HepG2 (cell line): ENCODE data around the gene PAQR3. TPM values are rescaled to one million over a fixed set of nuclear protein-coding genes. Genes with fewer than 3 reads are reported as not detected.

Experiments
- ATAC-seq: fragments of 200-7000 bp; cut with Tn5 transposase; 3 replicates; pipeline ENCODE4 v1.9.1; 2020; ENCODE audit warnings: mild to moderate bottlenecking, moderate library complexity
- BruUV-seq: library from RNA; stranded (reverse); fragments of 400-500 nt; replicated peaks from 2 replicates; lab custom pipeline; 2021; lab: Mats Ljungman, UMichigan
- CTCF ChIA-PET: fragments of 300-600 bp; formaldehyde crosslinking; extraction: SDS; loops from one replicate; lab custom pipeline; 2021; ENCODE audit warnings: low total read pairs, inconsistent platforms, low intra/inter-chr PET ratio; lab: Yijun Ruan, JAX
- POLR2A ChIA-PET: fragments of 350-600 bp; sonication (Branson Sonifier 250); formaldehyde crosslinking; loops from one replicate; lab custom pipeline; 2020; ENCODE audit warnings: antibody characterized with exemption, inconsistent platforms; lab: Yijun Ruan, JAX
- DNase-seq: peaks from one replicate; pipeline ENCODE4 v3.0.0-alpha.2; 2015; ENCODE audit warnings: low spot score
- FAIRE-seq: peaks from 3 replicates; lab custom pipeline; 2011; peaks lifted over from hg19 to GRCh38; lab: Jason Lieb, UNC
- H2AFZ ChIP-seq: one replicate; pipeline ENCODE4 v1.6.1; 2011; ENCODE audit warnings: low read length, inconsistent platforms
- H3K27ac ChIP-seq: fragments of 300-600 bp; 3 replicates; pipeline ENCODE4 v1.8.0; 2011; ENCODE audit warnings: mixed run types, mild to moderate bottlenecking, mixed read lengths, low read length, inconsistent platforms; ENCODE audit not compliant: insufficient read depth; ENCODE audit errors: extremely low read length
- H3K27me3 ChIP-seq, 2 experiments: fragments of 200-600 bp in 1 of 2; 2 replicates in 1 of 2; 3 replicates in 1 of 2; pipeline versions ENCODE4 v1.6.0 to v1.8.0; 2011; ENCODE audit warnings: low read length in 2 of 2, mild to moderate bottlenecking in 2 of 2, moderate library complexity in 2 of 2, inconsistent platforms in 1 of 2; ENCODE audit not compliant: insufficient read depth in 2 of 2, control insufficient read depth in 1 of 2
- H3K36me3 ChIP-seq, 2 experiments: fragments of 200-600 bp in 1 of 2; replicated peaks in 1 of 2; 2 replicates in 1 of 2; 3 replicates in 1 of 2; pipeline versions ENCODE4 v1.5.1 to v1.8.0; 2011; ENCODE audit warnings: low read length in 2 of 2, inconsistent platforms in 1 of 2; ENCODE audit not compliant: insufficient read depth in 2 of 2, control insufficient read depth in 1 of 2
- H3K4me1 ChIP-seq: 2 replicates; pipeline ENCODE4 v1.5.1; 2012; ENCODE audit warnings: low read length, inconsistent platforms; ENCODE audit not compliant: insufficient read depth
- H3K4me2 ChIP-seq: 2 replicates; pipeline ENCODE4 v1.6.0; 2011; ENCODE audit warnings: low read depth, low read length, inconsistent platforms
- H3K4me3 ChIP-seq, 3 experiments: fragments of 200-600 bp in 1 of 3; sonication (generic), shearing (Covaris generic) in 1 of 3; replicated peaks in 1 of 3; 2 replicates each; pipeline ENCODE4 v1.5.1; 2011 to 2016; ENCODE audit warnings: low read length in 3 of 3, inconsistent platforms in 2 of 3, low read depth in 2 of 3, mild to moderate bottlenecking in 2 of 3, control low read depth in 1 of 3, mixed read lengths in 1 of 3; ENCODE audit not compliant: insufficient read depth in 1 of 3
- H3K79me2 ChIP-seq: one replicate; pipeline ENCODE4 v1.6.1; 2011; ENCODE audit warnings: low read length, inconsistent platforms; ENCODE audit not compliant: insufficient read depth
- H3K9ac ChIP-seq: 2 replicates; pipeline ENCODE4 v1.6.0; 2011; ENCODE audit warnings: mild to moderate bottlenecking, low read depth, low read length, inconsistent platforms; ENCODE audit not compliant: insufficient read depth
- H3K9me3 ChIP-seq: 2 replicates; pipeline ENCODE4 v1.5.1; 2012; ENCODE audit warnings: mild to moderate bottlenecking, low read length
- H4K20me1 ChIP-seq: 2 replicates; pipeline ENCODE4 v1.6.0; 2011; ENCODE audit warnings: inconsistent platforms, mild to moderate bottlenecking, low read length, moderate library complexity; ENCODE audit not compliant: insufficient read depth
- CHD2 ChIP-seq: IDR thresholded peaks from 2 replicates; pipeline ENCODE4 v1.6.1; 2011; ENCODE audit warnings: low read depth, low read length, improper control_type of control experiment
- EED ChIP-seq: sonication (generic); formaldehyde crosslinking; IDR thresholded peaks from 2 replicates; pipeline ENCODE4 v1.5.0; 2020; ENCODE audit warnings: mild to moderate bottlenecking, missing genetic modification reagents
- FOXK1 ChIP-seq: sonication (generic); formaldehyde crosslinking; IDR thresholded peaks from 2 replicates; pipeline ENCODE4 v1.4.0; 2020; ENCODE audit warnings: low read depth, missing genetic modification reagents, borderline replicate concordance
- MAFG ChIP-seq: sonication (generic); formaldehyde crosslinking; IDR thresholded peaks from 2 replicates; pipeline ENCODE4 v1.5.1; 2020; ENCODE audit warnings: mild to moderate bottlenecking, missing genetic modification reagents
- MATR3 ChIP-seq: sonication (generic); formaldehyde crosslinking; IDR thresholded peaks from 2 replicates; pipeline ENCODE4 v1.4.0; 2020; ENCODE audit warnings: missing genetic modification reagents
- MZF1 ChIP-seq: sonication (generic); formaldehyde crosslinking; IDR thresholded peaks from 2 replicates; pipeline ENCODE4 v1.8.1; 2023; ENCODE audit warnings: mild to moderate bottlenecking, missing genetic modification reagents, borderline replicate concordance
- NFIC ChIP-seq: IDR thresholded peaks from 2 replicates; pipeline ENCODE4 v1.6.1; 2012; ENCODE audit warnings: mild to moderate bottlenecking, low read length, inconsistent platforms
- SPEN ChIP-seq: sonication (generic); formaldehyde crosslinking; IDR thresholded peaks from 2 replicates; pipeline ENCODE4 v1.5.1; 2020; ENCODE audit warnings: low read depth, mild to moderate bottlenecking, missing genetic modification reagents
- TCF12 ChIP-seq, 2 experiments: fragments of 450-650 bp in 1 of 2; sonication (generic) in 1 of 2; formaldehyde crosslinking in 1 of 2; IDR thresholded peaks; 2 replicates each; pipeline versions ENCODE4 v1.6.1 to v1.8.0; 2017 to 2022; ENCODE audit warnings: antibody characterized with exemption in 1 of 2, mild to moderate bottlenecking in 1 of 2, missing genetic modification reagents in 1 of 2, moderate library complexity in 1 of 2
- ZFP36L1 ChIP-seq: sonication (generic); formaldehyde crosslinking; IDR thresholded peaks from 2 replicates; pipeline ENCODE4 v1.8.0; 2022; ENCODE audit warnings: mild to moderate bottlenecking, missing genetic modification reagents, moderate library complexity
- ZNF558 ChIP-seq: sonication (generic); formaldehyde crosslinking; IDR thresholded peaks from 2 replicates; pipeline ENCODE4 v1.9.0; 2022; ENCODE audit warnings: mild to moderate bottlenecking, missing genetic modification reagents, borderline replicate concordance
- ZNF749 ChIP-seq: sonication (generic); formaldehyde crosslinking; IDR thresholded peaks from 2 replicates; pipeline ENCODE4 v1.8.0; 2022; ENCODE audit warnings: mild to moderate bottlenecking, missing genetic modification reagents, moderate library complexity, borderline replicate concordance
- WGBS: methylation state at CpG from one replicate; pipeline ENCODE4 v1.1.6; 2017; ENCODE audit warnings: low lambda C conversion rate; 5-methylcytosine and 5-hydroxymethylcytosine counted together
- in situ Hi-C: cut with HindIII; loops from 2 replicates; pipeline ENCODE4 v1.10.0; 2017; ENCODE audit warnings: low pct_unique_long_range_greater_than_20kb; ENCODE audit not compliant: extremely low pct_ligation_motif_present
- intact Hi-C: fragments of 100-400 bp; cut with micrococcal nuclease; formaldehyde crosslinking; loops from one replicate; pipeline ENCODE4 v1.10.0; 2022; ENCODE audit not compliant: unreplicated experiment
- polyA plus RNA-seq, 8 experiments: library from polyadenylated mRNA; depleted of rRNA in 3 of 8; stranded (reverse) in 7 of 8; unstranded in 1 of 8; fragments of >200 nt; fragmentation: Illumina TruSeq in 4 of 8; extraction: Trizol in 4 of 8; gene quantifications; 2 replicates each; pipeline versions ENCODE4 v1.2.1 to v1.2.3, GENCODE V29; 2011 to 2016; ENCODE audit warnings: low read depth in 4 of 8, missing spikeins in 1 of 8, mixed read lengths in 1 of 8; ENCODE audit not compliant: insufficient read depth in 1 of 8
- total RNA-seq, 5 experiments: library from RNA; depleted of rRNA; stranded (reverse); fragments of >200 nt; fragmentation: Illumina TruSeq; extraction: Trizol; gene quantifications; 2 replicates each; pipeline ENCODE4 v1.2.3, GENCODE V29; 2016; ENCODE audit warnings: low read depth in 1 of 5
- TF ChIP-seq, protein P1 (sequence below): sonication (generic); formaldehyde crosslinking; IDR thresholded peaks from 2 replicates; pipeline ENCODE4 v1.8.1; 2023; ENCODE audit warnings: mild to moderate bottlenecking, missing genetic modification reagents

Gene PAQR3
- total and polyA plus RNA-seq, 2 of the 13 experiments (the other 11 are each of a cell fraction or from before 2014, with no cell fraction given), result 9.9 to 13.6 TPM

DNA sequence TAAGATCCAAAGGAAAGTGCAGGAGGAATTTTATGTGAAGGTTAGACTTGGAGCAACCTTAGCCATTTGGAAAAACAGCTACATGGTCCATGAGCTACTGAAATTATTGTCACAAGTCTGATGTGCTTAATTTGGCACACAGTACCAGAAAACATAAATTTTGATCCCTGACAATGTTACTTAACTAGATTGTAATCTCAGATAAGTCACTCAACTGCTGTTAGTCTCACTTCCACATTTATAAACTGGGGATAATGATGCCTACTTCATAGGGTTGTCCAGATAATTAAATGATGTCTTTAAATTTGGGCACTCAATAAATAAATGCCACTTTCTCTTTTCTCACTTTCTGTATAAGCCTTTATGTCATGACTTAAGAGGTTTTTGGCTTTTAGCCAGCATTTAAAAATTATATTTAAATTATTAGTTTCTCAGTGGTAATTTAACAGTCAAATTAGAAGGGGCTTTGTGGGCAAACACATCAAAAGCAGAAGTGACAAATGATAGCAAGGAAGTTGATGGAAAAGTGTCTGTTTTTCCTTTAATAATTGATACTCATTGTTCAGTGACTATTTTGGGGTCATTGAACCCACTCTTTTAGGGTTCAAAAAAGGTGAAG lies 58.3 kb downstream of the PAQR3 start (continued):
- TF ChIP-seq MZF1 (no peak), ZNF749 (CRISPR knock-in tag) (no peak)

GRCh38 chr4:78878031-78878430 lies 61.2 kb downstream of the PAQR3 start:
- DNase-seq (no peak), FAIRE-seq (no peak)
- in situ Hi-C loops, result no loop called here

More at GRCh38 chr4:78878031-78878430, 61.2 kb downstream of the PAQR3 start:
- POLR2A ChIA-PET, result no interaction called here
- CTCF ChIA-PET, result no interaction called here
- H3K4me2 ChIP-seq, result no peak overlapping the region
- 98% methylated on average over 1 of the region's 1 CpG for WGBS
- no peak overlapping the region for H3K9ac ChIP-seq
- ATAC-seq, result no peak
- no peak overlapping the region for H3K27ac ChIP-seq
- BruUV-seq, result no TSS peak
- H3K4me3 ChIP-seq, result no peak overlapping the region
- TF ChIP-seq, protein P1, sequence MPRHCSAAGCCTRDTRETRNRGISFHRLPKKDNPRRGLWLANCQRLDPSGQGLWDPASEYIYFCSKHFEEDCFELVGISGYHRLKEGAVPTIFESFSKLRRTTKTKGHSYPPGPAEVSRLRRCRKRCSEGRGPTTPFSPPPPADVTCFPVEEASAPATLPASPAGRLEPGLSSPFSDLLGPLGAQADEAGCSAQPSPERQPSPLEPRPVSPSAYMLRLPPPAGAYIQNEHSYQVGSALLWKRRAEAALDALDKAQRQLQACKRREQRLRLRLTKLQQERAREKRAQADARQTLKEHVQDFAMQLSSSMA, result no peak
- TF ChIP-seq TCF12 (IDR thresholded peaks at IDR 0.05) (no peak), TCF12 (CRISPR knock-in tag; IDR thresholded peaks at IDR 0.05) (no peak), FOXK1 (CRISPR knock-in tag) (no peak), CHD2 (no peak), NFIC (no peak), ZNF558 (CRISPR knock-in tag) (no peak), SPEN (CRISPR knock-in tag) (no peak), MATR3 (CRISPR knock-in tag) (no peak), MAFG (CRISPR knock-in tag) (no peak), EED (CRISPR knock-in tag) (no peak), ZFP36L1 (no peak)
- peaks cover 0 to 8% of the 10 kb centered on the region in 2 experiments; a peak in 1 of 5 replicates for H3K36me3 ChIP-seq
- H3K27me3 ChIP-seq, result no peaks in the 10 kb centered on the region
- H3K4me1 ChIP-seq, result no peaks in the 10 kb centered on the region
- no peak overlapping the region for H2AFZ ChIP-seq
- H3K9me3 ChIP-seq, result no peaks in the 10 kb centered on the region
- intact Hi-C loops, result no loop called here
- no peaks in the 10 kb centered on the region for H3K79me2 ChIP-seq
- no peaks in the 10 kb centered on the region for H4K20me1 ChIP-seq
